Lower leg skin (tissue), 4 donors: ENCODE results near the gene USP46. TPM values are rescaled to one million over a fixed set of nuclear protein-coding genes. Genes with fewer than 3 reads are reported as not detected.

Source experiments
- DNase-seq, 2 donors: peaks; one replicate each; pipeline ENCODE4 v3.0.0-alpha.2; 2019; ENCODE audit warnings: low spot score in 2 of 2
- H3K4me3 ChIP-seq: fragments of 200-600 bp; sonication (generic); 2 replicates; pipeline ENCODE4 v1.5.1; 2017; ENCODE audit warnings: mild to moderate bottlenecking, low read depth; ENCODE audit not compliant: poor library complexity, severe bottlenecking
- POLR2A ChIP-seq, 2 donors: fragments of 450-650 bp; IDR thresholded peaks; one replicate each; pipeline ENCODE4 v1.6.1; 2016 to 2017; ENCODE audit warnings: antibody characterized with exemption in 2 of 2, mild to moderate bottlenecking in 1 of 2, moderate library complexity in 1 of 2
- WGBS, 2 donors: methylation state at CpG; one replicate each; pipeline ENCODE4 v1.1.5; 2018; 5-methylcytosine and 5-hydroxymethylcytosine counted together
- intact Hi-C: fragments of 100-400 bp; cut with DNase I; formaldehyde crosslinking; loops from one replicate; pipeline ENCODE4 v1.15.0; 2023; ENCODE audit warnings: low total_unique reads
- total RNA-seq, 4 donors: library from RNA; depleted of rRNA; stranded (reverse); fragments of >200 nt; gene quantifications; one replicate each; pipeline ENCODE4 v1.1.0, GENCODE V29; 2016
- TF ChIP-seq, protein P1 (sequence below), 3 donors: fragments of 450-650 bp; IDR thresholded peaks; one replicate each; pipeline ENCODE4 v1.5.1; 2016; ENCODE audit warnings: antibody characterized with exemption in 3 of 3, mild to moderate bottlenecking in 3 of 3, moderate library complexity in 2 of 3

Gene USP46
- total RNA-seq, 4 donors from 2014 or later, result 7.5 to 16.7 (median 12.5) TPM

DNA sequence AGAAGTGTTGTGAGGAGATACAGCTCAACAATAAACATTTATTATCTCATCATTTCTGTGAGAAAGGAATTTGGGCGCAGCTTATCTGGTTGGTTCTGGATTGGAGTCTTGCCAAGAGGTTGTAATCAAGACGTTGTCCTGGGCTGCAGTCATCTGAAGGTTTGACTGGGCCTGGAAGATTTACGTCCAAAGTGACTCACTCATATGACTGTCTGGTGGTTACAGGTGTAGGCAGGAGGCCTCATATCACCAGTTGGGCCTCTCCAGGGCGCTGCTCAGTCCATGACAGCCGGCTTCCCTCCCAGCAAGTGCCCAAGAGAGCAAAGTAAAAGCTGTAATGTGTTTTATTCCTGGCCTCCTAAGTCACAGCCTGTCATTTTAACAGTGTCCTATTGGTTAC lies 106.3 kb downstream of the USP46 start:
- H3K4me3 ChIP-seq, result no peak overlapping the region
- intact Hi-C loops, result no loop called here
- 74 to 81% methylated on average over 5 of the region's 5 CpGs for WGBS, 2 donors
- DNase-seq, result no peak
- TF ChIP-seq, protein P1, sequence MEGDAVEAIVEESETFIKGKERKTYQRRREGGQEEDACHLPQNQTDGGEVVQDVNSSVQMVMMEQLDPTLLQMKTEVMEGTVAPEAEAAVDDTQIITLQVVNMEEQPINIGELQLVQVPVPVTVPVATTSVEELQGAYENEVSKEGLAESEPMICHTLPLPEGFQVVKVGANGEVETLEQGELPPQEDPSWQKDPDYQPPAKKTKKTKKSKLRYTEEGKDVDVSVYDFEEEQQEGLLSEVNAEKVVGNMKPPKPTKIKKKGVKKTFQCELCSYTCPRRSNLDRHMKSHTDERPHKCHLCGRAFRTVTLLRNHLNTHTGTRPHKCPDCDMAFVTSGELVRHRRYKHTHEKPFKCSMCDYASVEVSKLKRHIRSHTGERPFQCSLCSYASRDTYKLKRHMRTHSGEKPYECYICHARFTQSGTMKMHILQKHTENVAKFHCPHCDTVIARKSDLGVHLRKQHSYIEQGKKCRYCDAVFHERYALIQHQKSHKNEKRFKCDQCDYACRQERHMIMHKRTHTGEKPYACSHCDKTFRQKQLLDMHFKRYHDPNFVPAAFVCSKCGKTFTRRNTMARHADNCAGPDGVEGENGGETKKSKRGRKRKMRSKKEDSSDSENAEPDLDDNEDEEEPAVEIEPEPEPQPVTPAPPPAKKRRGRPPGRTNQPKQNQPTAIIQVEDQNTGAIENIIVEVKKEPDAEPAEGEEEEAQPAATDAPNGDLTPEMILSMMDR (IDR thresholded peaks at IDR 0.05), result no peak
- TF ChIP-seq POLR2A (IDR thresholded peaks at IDR 0.05), result no peak

DNA sequence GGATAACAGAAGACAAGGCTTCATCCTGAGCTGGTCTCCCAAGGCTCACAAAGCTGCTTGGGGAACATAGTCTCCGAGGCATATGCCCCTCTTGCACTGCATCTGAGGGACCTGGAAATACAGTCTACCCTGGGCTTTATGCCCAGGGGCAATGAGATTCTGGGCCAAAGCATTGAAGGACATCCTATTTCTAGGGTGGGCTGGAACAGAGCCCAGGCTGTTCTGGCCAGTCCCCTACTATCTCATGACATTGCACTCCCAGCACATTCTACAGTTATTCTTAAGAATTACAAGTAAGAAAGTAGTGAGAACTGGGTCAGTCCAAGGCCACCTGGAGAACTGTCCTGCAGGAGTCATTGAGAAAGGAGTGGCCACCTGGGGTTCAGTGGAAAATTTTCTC lies 107.6 kb downstream of the USP46 start:
- H3K4me3 ChIP-seq, result no peak overlapping the region
- intact Hi-C loops, result no loop called here
- WGBS, 2 donors, result 92 to 100% methylated on average over 1 of the region's 1 CpG
- TF ChIP-seq, protein P1 (IDR thresholded peaks at IDR 0.05), result no peak
- TF ChIP-seq POLR2A (IDR thresholded peaks at IDR 0.05), result no peak
- DNase-seq, result no peak

DNA sequence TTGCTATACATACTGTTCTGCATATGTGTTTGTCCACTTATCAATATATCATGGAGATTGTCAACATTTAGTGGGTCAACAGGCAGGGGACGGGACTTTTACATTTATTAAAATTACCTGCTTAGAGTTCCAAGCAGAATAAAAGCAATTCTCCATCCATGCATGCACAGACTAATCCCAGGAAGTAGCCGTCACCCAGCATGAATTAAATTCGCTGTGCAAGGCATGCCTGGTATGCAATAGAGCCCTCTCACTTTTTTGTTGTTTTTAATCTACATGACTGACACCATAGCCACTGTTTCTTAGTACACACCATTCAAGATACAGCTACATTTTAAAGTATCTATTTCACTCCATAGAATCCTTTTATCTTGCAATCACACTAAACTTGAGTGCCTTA lies 108.9 kb downstream of the USP46 start:
- TF ChIP-seq POLR2A (IDR thresholded peaks at IDR 0.05), result no peak
- TF ChIP-seq, protein P1 (IDR thresholded peaks at IDR 0.05), result no peak
- intact Hi-C loops, result no loop called here
- no peak for DNase-seq
- no peak overlapping the region for H3K4me3 ChIP-seq
- WGBS, 2 donors, result 68 to 80% methylated on average over 3 of the region's 3 CpGs

DNA sequence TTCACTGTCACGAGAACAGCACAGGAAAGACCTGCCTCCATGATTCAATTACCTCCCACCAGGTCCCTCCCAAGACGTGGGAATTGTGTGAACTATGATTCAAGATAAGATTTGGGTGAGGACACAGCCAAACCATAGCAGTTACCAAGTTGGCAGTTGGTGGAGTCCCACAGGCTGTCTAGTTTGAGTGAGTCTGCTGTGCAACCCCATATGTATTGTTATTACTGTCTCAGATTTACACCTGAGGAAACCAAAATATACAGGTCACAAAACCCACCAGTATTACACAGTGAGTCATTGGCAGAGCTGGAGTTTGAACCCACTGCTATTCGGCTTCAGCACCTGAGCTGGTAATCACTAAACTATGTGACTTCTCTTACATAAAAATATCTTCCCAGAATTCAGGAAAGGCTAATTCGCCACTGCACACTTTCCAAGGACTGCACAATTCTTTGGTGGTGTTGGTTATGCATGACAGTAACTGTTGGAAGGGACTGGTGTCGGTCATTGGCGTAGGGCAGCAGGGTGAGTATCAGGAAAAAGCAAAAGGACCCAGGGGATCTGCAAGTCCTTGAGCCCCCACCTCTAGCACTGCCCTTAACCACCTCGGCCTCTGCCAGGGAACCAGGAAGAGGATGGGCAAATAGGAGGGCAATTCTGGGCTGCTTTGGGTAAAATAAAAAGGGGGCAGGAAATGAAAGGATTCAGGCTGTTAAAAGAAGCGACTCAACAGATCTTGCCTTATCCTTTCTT lies 110.1 kb downstream of the USP46 start:
- 83 to 84% methylated on average over 8 of the region's 8 CpGs for WGBS, 2 donors
- TF ChIP-seq, protein P1 (IDR thresholded peaks at IDR 0.05), result no peak
- intact Hi-C loops, result loop anchor here (5.0 kb wide), 1 partner anchor 433 kb away; no protein-coding TSS in a partner anchor
- H3K4me3 ChIP-seq, result no peak overlapping the region
- DNase-seq, result no peak

DNA sequence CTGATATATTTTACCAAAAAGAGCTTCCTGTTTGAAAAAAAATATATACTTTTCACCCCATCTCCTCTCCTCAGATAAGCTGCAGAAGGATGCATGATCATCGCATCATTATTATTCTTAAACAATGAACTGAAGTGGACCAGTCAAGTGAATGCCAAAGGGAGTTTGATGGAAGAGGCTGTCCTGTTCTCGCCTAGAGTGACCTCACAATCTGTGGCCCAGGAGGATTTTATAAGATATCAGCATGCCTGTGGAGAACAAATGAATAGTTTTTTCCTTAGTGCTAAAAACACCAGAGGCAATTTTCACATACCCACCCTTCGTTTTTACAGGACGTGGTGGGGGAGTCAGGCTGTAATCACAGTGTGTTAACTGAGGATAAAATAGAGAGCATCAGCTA lies 112.7 kb downstream of the USP46 start:
- no peak for TF ChIP-seq POLR2A (IDR thresholded peaks at IDR 0.05)
- TF ChIP-seq, protein P1 (IDR thresholded peaks at IDR 0.05), result no peak
- intact Hi-C loops, result loop anchor here (5.0 kb wide), 1 partner anchor 436 kb away; no protein-coding TSS in a partner anchor
- H3K4me3 ChIP-seq, result no peak overlapping the region
- WGBS, 2 donors, result 81 to 86% methylated on average over 4 of the region's 4 CpGs
- DNase-seq, result no peak
